ENCODE measurements around the gene ITPK1.

ITPK1 gene

GRCh38 chr14:92906823-92907222 is 208.9 kb downstream of the ITPK1 start:
- no peak for DNase-seq

DNA sequence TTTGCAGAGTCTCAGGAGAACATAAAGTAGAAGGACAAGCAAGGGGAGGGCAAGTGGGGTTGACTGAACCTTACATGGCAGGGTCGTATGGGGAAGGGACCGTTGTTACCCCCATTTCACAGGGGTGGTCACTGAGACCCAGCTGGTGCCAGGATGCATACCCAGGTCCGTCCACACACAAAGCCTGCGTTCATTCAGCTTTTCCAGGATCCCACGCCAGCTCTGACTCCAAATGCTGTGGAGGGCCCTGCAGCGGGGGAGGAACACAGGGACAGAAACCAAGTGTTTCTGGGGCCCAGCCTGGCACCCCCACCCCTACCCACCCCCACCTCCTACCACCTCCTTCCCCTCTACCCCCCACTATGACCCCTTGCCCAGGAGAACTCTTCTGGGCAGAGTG is 209.3 kb downstream of the ITPK1 start:
- no peak for DNase-seq

DNA sequence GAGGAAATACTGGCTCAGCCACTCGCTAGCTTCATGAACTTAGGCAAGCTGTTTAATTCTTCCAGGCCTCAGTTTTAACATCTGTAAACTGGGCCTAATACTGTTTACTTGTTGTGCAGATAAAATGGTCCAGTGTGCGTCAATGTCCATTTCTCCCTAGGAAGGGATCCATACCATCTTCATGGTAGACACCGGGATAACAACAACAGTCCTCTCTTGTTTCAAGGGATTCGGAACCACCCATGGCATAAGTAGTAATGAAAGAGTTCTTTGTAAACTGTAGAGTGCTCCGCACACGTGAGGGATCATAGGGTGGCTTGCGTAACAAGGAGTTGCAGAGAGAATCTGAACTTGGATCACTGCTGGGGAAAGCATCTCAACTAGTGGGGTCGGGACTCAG is 210.1 kb downstream of the ITPK1 start:
- DNase-seq, result no peak

GRCh38 chr14:92903359-92903758 is 212.4 kb downstream of the ITPK1 start:
- no peak for DNase-seq

GRCh38 chr14:92902726-92903125 is 213.0 kb downstream of the ITPK1 start:
- no peak for DNase-seq

DNA sequence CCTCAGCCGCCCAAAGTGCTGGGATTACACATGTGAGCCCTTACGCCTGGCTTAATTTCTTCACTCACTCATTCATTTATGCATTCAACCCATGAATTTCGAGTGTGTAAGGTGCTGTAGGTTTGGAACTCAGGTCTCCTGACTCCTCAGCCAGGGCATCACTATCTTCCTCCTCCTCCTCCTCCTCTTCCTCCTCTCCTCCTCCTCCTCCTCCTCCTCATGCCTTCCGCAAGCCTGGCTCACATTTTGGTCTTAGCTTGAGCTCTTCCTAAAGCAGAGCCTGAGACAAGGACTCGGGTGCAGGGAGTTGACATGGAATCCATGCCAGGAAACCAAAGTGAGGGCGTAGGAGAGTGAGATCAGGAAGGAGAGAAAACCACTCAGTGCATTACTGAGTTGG is 213.5 kb downstream of the ITPK1 start:
- DNase-seq, result no peak

DNA sequence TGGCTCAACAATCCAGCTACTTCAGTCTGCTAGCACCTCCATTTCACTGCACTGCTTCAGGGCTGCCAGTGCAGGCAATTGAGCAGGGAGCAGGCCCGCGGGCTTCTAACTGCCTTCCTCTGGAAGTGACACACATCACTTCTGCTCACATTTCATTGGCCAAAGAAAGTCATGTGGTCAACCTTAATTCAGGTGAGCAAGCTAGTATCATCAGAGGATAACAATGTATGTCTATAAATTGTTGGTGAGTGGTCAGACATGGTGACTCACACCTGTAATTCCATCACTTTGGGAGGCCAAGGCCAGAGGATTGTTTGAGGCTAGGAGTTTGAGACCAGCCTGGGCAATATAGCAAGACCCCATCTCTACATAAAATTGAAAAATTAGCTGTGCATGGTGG is 215.1 kb downstream of the ITPK1 start:
- no peak for DNase-seq

DNA sequence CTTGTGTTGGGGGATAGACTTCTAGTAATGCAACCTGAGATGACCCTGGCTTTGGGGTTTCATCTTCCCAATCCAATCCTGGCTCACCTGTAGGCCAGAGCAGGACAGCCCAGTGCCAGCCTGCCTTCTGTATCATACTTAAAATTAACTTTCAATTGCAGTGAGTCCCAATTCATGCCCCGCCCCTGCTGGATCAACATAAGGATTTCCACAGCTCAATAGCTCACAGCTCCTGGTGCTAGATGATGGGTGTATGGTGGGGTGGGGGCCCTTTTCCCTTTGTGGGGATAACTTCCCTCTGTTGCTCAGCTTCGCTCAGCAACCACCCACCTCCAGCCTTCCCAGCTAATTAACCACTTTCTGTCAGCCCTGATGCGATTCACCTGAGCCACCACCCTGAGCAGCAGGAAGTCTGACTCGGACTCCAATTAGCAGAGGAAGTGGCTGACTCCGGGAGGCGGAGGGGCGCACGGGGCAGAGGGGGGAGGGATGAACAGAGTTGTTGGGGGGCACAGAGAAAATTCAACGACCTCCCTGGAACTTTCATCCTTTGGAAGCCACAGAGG is 217.1 kb downstream of the ITPK1 start:
- no peak for DNase-seq

GRCh38 chr14:92897922-92898565 is 217.7 kb downstream of the ITPK1 start:
- no peak for DNase-seq

DNA sequence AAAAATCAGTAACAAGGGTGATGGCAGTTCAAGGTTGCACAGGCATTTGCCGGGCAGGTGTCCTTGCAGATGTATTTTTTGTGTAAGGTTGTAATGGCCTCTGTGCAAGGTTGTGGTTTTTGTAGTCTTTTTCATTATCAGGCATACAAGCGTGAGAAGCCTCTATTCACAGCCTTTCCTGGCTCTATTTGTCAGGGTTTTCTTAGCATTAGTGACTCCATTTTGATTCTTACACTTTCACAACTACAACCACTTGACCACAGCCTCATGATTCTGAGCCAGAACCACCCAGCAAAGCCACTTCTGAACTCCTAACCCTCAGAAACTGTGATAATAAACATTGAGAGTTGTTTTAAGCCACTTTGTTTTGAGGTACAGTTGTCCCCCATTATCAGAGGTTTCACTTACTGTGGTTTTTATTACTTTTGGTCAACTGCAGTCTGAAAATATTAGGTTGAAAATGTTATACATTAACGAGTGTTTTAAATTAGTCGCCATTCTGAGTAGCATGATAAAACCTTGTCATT is 220.3 kb downstream of the ITPK1 start:
- DNase-seq, result no peak

DNA sequence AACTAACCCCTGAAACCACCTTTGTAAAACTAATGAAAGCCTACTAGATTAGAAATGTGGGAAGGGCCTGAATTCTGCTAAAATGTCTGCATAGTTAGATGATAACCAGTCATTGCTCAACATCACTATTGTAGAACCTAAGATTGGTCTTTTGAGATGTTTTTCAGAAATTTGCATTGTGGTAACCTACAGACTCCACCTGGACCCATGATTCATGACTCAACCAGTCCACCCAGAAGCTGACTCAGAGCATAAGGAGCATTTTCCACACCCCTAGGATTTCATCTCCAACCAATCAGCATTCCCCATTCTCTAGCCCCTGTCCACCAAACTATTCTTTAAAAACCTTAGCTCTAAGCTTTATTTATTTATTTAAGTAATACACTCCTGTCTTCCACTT is 223.1 kb downstream of the ITPK1 start:
- DNase-seq, result no peak

DNA sequence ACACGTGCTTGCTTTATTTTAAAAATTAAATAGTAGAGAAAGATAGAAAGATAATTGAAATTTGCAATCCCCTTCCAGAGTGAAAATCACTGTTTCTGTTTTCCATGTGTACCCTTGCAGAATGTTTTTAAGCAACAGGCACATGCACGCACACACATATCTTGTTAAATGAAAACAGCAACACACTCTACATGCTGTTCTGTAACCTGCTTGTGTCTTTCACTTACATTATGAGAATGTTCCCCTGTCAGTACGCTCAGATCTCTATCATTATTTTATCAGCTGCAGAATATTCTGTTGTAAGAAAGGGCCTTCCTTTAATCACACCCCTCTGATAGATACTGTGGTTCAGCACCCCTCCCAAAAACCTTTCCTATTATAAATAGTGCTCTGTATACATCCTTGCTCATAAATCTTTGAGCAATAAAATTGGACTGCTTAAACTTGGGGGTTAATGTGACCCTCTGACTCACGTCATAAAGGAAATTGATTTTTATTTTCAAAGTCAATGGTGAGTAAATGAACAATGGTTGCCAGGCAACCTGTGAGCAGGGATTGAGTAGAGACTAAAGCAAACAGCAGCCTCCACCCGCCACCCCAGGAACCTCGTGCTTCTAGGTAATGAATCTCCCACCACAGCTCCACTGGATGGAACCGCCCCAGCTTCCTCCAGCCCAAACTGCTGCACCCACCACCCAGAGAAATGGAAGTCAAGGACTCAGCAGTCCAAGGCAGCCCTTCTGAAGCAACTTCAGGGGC is 224.7 kb downstream of the ITPK1 start:
- peak; percentile 52 to 57 for DNase-seq

DNA sequence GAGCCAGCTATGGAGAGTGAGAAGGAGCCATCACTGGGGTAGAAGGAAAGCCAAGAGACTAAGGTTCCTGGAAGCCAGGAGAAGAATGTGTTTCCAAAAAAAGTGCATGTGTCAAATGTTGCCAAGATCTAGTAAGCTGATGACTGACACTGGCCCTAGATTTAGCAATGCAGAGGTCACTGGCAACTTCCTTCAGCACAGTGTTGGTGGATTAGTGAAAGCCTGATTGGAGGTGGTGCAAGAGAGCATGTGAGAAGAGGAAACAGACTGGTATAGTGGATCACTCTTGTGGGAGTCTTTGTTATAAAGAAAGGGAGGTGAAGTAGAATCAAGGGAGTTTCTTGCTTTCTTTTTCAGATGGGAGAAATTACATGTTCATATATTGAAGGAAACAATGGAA is 226.8 kb downstream of the ITPK1 start:
- DNase-seq, result no peak

GRCh38 chr14:92887157-92887556 is 228.6 kb downstream of the ITPK1 start:
- no peak for DNase-seq
